RWPE2 (cell line): ENCODE data around the gene OR51V1.

Experiments used
- ATAC-seq: fragments of 200-7000 bp; cut with Tn5 transposase; 3 replicates; pipeline ENCODE4 v1.9.1; 2021; ENCODE audit warnings: low read depth
- DNase-seq: peaks from one replicate; pipeline ENCODE4 v3.0.0-alpha.2; 2020; ENCODE audit warnings: low spot score
- H3K27ac ChIP-seq: fragments of 450-650 bp; 2 replicates; pipeline ENCODE4 v1.5.1; 2017; ENCODE audit warnings: mild to moderate bottlenecking; ENCODE audit not compliant: poor library complexity, severe bottlenecking
- H3K27me3 ChIP-seq: fragments of 250-450 bp; sonication (Bioruptor Pico); 2 replicates; pipeline ENCODE4 v1.5.1; 2021; ENCODE audit warnings: mild to moderate bottlenecking, moderate library complexity; ENCODE audit not compliant: insufficient read depth, poor library complexity, severe bottlenecking
- H3K36me3 ChIP-seq: fragments of 250-450 bp; sonication (Bioruptor Pico); 2 replicates; pipeline ENCODE4 v1.5.1; 2020; ENCODE audit warnings: low read depth, mild to moderate bottlenecking, moderate library complexity
- H3K4me1 ChIP-seq: fragments of 250-450 bp; sonication (Bioruptor Pico); 2 replicates; pipeline ENCODE4 v1.5.1; 2021; ENCODE audit warnings: mild to moderate bottlenecking, moderate library complexity; ENCODE audit not compliant: insufficient read depth, poor library complexity, severe bottlenecking
- H3K4me3 ChIP-seq: fragments of 250-450 bp; sonication (Bioruptor Pico); 2 replicates; pipeline ENCODE4 v1.5.1; 2021; ENCODE audit warnings: mild to moderate bottlenecking, moderate library complexity; ENCODE audit not compliant: severe bottlenecking
- H3K9me3 ChIP-seq: fragments of 250-450 bp; sonication (Bioruptor Pico); 2 replicates; pipeline ENCODE4 v1.5.1; 2021; ENCODE audit warnings: mild to moderate bottlenecking, moderate library complexity; ENCODE audit not compliant: severe bottlenecking
- TF ChIP-seq, protein P1 (sequence below): fragments of 450-650 bp; IDR thresholded peaks from one replicate; pipeline ENCODE4 v1.5.1; 2017; ENCODE audit warnings: mild to moderate bottlenecking, moderate library complexity; ENCODE audit not compliant: poor library complexity, severe bottlenecking

The OR51V1 gene

DNA sequence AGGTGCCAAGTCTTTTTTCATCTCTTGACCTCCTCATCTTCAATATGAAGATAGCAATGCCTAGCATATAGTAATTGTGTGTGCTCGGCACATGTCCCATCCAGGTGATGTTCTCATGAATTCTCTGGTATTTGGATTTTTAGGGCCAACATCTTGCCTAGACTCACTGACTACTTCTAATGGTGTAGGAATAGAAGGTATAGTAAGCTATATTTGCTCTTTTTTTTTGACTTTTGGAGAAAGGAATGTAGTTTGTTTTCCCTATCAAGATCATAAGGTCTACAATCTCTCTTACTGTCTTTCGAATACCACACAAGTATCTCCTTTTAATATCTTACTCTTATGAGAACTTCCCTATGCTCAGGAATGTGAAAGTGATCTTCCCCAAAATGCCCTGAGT, 30.6 kb upstream of the OR51V1 start:
- H3K4me1 ChIP-seq, result no peaks in the 10 kb centered on the region
- no peak for ATAC-seq
- TF ChIP-seq, protein P1, sequence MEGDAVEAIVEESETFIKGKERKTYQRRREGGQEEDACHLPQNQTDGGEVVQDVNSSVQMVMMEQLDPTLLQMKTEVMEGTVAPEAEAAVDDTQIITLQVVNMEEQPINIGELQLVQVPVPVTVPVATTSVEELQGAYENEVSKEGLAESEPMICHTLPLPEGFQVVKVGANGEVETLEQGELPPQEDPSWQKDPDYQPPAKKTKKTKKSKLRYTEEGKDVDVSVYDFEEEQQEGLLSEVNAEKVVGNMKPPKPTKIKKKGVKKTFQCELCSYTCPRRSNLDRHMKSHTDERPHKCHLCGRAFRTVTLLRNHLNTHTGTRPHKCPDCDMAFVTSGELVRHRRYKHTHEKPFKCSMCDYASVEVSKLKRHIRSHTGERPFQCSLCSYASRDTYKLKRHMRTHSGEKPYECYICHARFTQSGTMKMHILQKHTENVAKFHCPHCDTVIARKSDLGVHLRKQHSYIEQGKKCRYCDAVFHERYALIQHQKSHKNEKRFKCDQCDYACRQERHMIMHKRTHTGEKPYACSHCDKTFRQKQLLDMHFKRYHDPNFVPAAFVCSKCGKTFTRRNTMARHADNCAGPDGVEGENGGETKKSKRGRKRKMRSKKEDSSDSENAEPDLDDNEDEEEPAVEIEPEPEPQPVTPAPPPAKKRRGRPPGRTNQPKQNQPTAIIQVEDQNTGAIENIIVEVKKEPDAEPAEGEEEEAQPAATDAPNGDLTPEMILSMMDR, result no peak
- H3K27ac ChIP-seq, result no peak overlapping the region
- no peak for DNase-seq
- no peaks in the 10 kb centered on the region for H3K36me3 ChIP-seq
- no peaks in the 10 kb centered on the region for H3K9me3 ChIP-seq
- H3K27me3 ChIP-seq, result no peaks in the 10 kb centered on the region
- H3K4me3 ChIP-seq, result no peak overlapping the region

DNA sequence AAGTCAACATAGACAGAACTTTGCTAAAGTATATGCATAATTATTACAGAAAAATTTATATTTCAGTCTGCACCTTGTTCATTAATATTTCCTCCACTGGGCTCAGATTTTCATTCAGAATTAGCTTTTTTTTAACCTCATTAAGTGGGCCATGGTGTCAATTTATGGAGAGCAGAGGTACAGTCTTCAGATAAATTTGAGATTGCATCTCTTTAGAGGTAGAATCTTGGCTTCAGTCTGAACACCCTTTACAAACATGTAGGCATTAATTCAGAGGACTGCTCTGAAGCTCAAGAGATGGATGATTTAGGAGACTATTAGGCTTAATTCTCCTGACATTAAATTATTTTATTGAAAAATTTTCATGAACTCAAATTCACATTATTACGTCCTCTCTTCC, 29.8 kb upstream of the OR51V1 start:
- Histone ChIP-seq H3K9me3 (no peaks in the 10 kb centered on the region), H3K4me3 (no peak overlapping the region), H3K27ac (no peak overlapping the region), H3K4me1 (no peaks in the 10 kb centered on the region), H3K27me3 (no peaks in the 10 kb centered on the region), H3K36me3 (no peaks in the 10 kb centered on the region)
- DNase-seq (no peak), ATAC-seq (no peak)
- TF ChIP-seq, protein P1, result no peak

DNA sequence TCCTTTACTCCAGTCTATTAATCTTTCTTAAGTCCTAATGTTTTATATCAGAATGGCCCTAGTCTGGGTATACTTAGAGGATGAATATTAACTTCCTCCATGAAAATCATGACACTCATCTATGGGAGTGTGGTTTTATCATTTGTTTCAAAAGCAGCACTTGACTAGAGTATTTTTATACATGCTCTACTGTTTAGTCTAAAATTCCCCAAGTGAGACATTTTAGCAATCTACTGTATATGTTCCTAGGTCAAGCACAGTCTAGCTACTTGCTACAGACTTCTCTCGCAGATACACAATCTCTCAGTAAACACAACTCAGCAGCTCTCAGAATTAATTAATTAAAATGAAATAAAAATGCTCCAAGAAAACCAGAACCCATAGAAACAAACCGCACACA, 29.3 kb upstream of the OR51V1 start:
- ATAC-seq, result no peak
- no peak overlapping the region for H3K27ac ChIP-seq
- no peaks in the 10 kb centered on the region for H3K36me3 ChIP-seq
- no peak for DNase-seq
- H3K9me3 ChIP-seq, result no peaks in the 10 kb centered on the region
- no peak overlapping the region for H3K4me3 ChIP-seq
- TF ChIP-seq, protein P1, result no peak
- H3K27me3 ChIP-seq, result no peaks in the 10 kb centered on the region
- no peaks in the 10 kb centered on the region for H3K4me1 ChIP-seq

DNA sequence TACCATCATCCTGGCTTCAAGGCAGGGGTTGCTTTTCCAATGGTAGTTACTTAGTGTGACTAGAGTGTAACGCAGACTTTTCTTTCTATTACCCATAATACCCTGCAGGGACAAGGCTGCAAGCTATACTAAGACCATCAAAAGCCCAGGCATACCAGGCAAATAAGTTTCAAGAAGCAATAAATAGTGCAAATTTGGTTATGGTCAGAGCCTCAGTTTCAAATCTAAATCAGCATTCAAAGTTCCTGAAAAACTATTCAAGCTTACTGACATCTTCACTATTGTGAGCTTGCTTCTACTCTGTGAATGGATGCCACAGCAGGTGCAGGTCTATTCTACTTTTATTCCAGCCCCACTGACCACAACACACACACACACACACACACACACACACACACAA, 28.9 kb upstream of the OR51V1 start:
- no peak for DNase-seq
- H3K27ac ChIP-seq, result no peak overlapping the region
- no peak overlapping the region for H3K4me3 ChIP-seq
- TF ChIP-seq, protein P1, result no peak
- ATAC-seq, result no peak
- no peaks in the 10 kb centered on the region for H3K27me3 ChIP-seq
- no peaks in the 10 kb centered on the region for H3K9me3 ChIP-seq
- H3K36me3 ChIP-seq, result no peaks in the 10 kb centered on the region
- H3K4me1 ChIP-seq, result no peaks in the 10 kb centered on the region

DNA sequence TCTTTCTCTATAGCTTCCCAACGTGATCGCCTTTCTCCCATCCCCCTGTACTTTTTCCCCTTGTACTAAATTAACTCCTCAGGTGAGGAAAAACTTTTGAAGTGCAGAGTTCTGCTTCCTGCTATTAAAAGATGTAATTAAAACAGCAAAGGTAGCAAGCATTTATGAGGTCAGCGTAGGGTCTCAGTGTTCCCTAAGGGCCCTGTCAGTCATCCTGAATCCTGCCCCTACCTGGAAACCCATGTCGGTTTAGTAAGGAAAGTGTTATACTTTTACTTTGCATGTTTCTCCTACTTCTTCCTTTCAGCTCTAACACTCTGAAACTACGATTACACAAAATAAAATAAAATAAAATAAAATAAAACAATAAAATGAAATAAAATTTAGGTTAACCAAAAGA, 27.6 kb upstream of the OR51V1 start:
- H3K36me3 ChIP-seq, result no peaks in the 10 kb centered on the region
- H3K9me3 ChIP-seq, result no peaks in the 10 kb centered on the region
- H3K4me1 ChIP-seq, result no peaks in the 10 kb centered on the region
- H3K27me3 ChIP-seq, result no peaks in the 10 kb centered on the region
- DNase-seq (no peak), ATAC-seq (no peak)
- TF ChIP-seq, protein P1, result no peak
- H3K27ac ChIP-seq, result no peak overlapping the region
- H3K4me3 ChIP-seq, result no peak overlapping the region
